Fibroblast of lung (primary cell): ENCODE results near the gene MYO18A. TPM values are rescaled to one million over a fixed set of nuclear protein-coding genes. Genes with fewer than 3 reads are reported as not detected.

Experiments
- DNase-seq, 2 donors: peaks; one replicate each; pipeline versions ENCODE4 v3.0.0 to v3.0.0-alpha.2; 2010; ENCODE audit warnings: low read depth in 2 of 2
- H2AFZ ChIP-seq: 2 replicates; pipeline ENCODE4 v1.5.1; 2012; ENCODE audit warnings: low read length, control low read depth, inconsistent platforms
- H3K27ac ChIP-seq: 2 replicates; pipeline ENCODE4 v1.5.1; 2011; ENCODE audit warnings: low read length, control low read depth; ENCODE audit not compliant: insufficient read depth
- H3K27me3 ChIP-seq: 2 replicates; pipeline ENCODE4 v1.5.1; 2011; ENCODE audit warnings: mild to moderate bottlenecking, low read length; ENCODE audit not compliant: control insufficient read depth, insufficient read depth
- H3K36me3 ChIP-seq: 2 replicates; pipeline ENCODE4 v1.5.1; 2011; ENCODE audit warnings: low read length; ENCODE audit not compliant: control insufficient read depth, insufficient read depth
- H3K4me1 ChIP-seq: 2 replicates; pipeline ENCODE4 v1.5.1; 2011; ENCODE audit warnings: low read length; ENCODE audit not compliant: control insufficient read depth, insufficient read depth; ENCODE audit errors: extremely low read depth
- H3K4me2 ChIP-seq: 2 replicates; pipeline ENCODE4 v1.5.1; 2011; ENCODE audit warnings: low read length, control low read depth; ENCODE audit not compliant: insufficient read depth; ENCODE audit errors: extremely low read depth
- H3K4me3 ChIP-seq, 4 experiments: fragments of 200-600 bp in 1 of 4; sonication (generic) in 1 of 4; replicated peaks in 1 of 4; 2 replicates each; pipeline ENCODE4 v1.5.1; 2011 to 2016; ENCODE audit warnings: low read length in 4 of 4, low read depth in 3 of 4, mild to moderate bottlenecking in 3 of 4, control low read depth in 2 of 4, inconsistent platforms in 1 of 4, mixed read lengths in 1 of 4; ENCODE audit not compliant: insufficient read depth in 1 of 4; ENCODE audit errors: control extremely low read depth in 1 of 4
- H3K79me2 ChIP-seq: 2 replicates; pipeline ENCODE4 v1.5.1; 2012; ENCODE audit warnings: mild to moderate bottlenecking, low read length, inconsistent platforms; ENCODE audit not compliant: control insufficient read depth, insufficient read depth
- H3K9ac ChIP-seq: 2 replicates; pipeline ENCODE4 v1.5.1; 2011; ENCODE audit warnings: mild to moderate bottlenecking, low read length, control low read depth; ENCODE audit not compliant: insufficient read depth
- H3K9me3 ChIP-seq: 2 replicates; pipeline ENCODE4 v1.5.1; 2012; ENCODE audit warnings: low read depth, low read length; ENCODE audit not compliant: control insufficient read depth, insufficient read depth
- H4K20me1 ChIP-seq: 2 replicates; pipeline ENCODE4 v1.5.1; 2011; ENCODE audit warnings: low read length; ENCODE audit not compliant: control insufficient read depth, insufficient read depth; ENCODE audit errors: extremely low read depth
- CTCF ChIP-seq, 2 donors: IDR thresholded peaks in 1 of 2; conservative IDR thresholded peaks in 1 of 2; 1 replicate in 1 of 2; 2 replicates in 1 of 2; pipeline ENCODE4 v1.5.1; 2011 to 2012; ENCODE audit warnings: low read length in 2 of 2, control low read depth in 1 of 2, inconsistent platforms in 1 of 2, low read depth in 1 of 2, mild to moderate bottlenecking in 1 of 2
- EZH2 ChIP-seq: IDR thresholded peaks from 2 replicates; pipeline ENCODE4 v1.5.1; 2012; ENCODE audit warnings: low read length, control low read depth, mild to moderate bottlenecking; ENCODE audit errors: missing control alignments
- polyA plus RNA-seq, 2 donors: library from polyadenylated mRNA; depleted of rRNA in 1 of 2; stranded (reverse) in 1 of 2; unstranded in 1 of 2; fragments of >200 nt; gene quantifications; 2 replicates each; pipeline ENCODE4 v1.2.1, GENCODE V29; 2011 to 2012; ENCODE audit warnings: missing spikeins in 1 of 2
- total RNA-seq: library from RNA; depleted of rRNA; stranded (reverse); fragments of >200 nt; gene quantifications from 2 replicates; pipeline ENCODE4 v1.2.1, GENCODE V29; 2014

MYO18A gene
- total and polyA plus RNA-seq, 2 donors (not counting 1 experiment from before 2014, with no cell fraction given): 11.7 to 133 TPM

DNA sequence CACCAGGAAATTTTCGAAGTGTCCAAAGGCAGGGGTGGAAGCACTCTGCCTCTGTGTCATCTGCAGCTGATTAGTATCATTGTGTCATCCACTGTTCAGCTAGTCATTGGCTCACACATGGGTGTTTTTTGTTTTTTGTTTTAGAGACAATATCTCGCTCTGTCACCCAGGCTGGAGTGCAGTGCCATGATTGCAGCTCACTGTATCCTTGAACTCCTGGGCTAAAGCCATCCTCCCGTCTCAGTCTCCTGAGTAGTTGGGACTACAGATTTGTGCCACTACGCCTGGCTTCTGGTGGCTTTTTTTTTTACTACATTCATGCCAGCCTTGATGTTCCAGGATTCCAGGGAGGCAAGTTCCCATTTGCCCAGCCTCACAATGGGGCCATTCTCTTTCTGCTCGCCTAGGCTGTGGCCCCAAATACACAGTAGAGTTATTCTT lies 32.5 kb upstream of the MYO18A start:
- H3K4me1 ChIP-seq: no peaks in the 10 kb centered on the region
- DNase-seq: no peak
- no peak overlapping the region for H3K4me3 ChIP-seq
- no peak for TF ChIP-seq CTCF (conservative IDR thresholded peaks at IDR 0.05 in 1 of 2, IDR thresholded peaks at IDR 0.05 in 1 of 2; ENCODE audit: low read depth in 1 of 2, low read length in 2 of 2)
- no peak for TF ChIP-seq EZH2
- no peak overlapping the region for H2AFZ ChIP-seq
- no peaks in the 10 kb centered on the region for H3K36me3 ChIP-seq
- H4K20me1 ChIP-seq: no peaks in the 10 kb centered on the region
- H3K4me2 ChIP-seq: no peak overlapping the region
- H3K27me3 ChIP-seq: no peaks in the 10 kb centered on the region
- no peaks in the 10 kb centered on the region for H3K79me2 ChIP-seq
- no peaks in the 10 kb centered on the region for H3K9me3 ChIP-seq
- H3K9ac ChIP-seq: no peak overlapping the region
- no peak overlapping the region for H3K27ac ChIP-seq

DNA sequence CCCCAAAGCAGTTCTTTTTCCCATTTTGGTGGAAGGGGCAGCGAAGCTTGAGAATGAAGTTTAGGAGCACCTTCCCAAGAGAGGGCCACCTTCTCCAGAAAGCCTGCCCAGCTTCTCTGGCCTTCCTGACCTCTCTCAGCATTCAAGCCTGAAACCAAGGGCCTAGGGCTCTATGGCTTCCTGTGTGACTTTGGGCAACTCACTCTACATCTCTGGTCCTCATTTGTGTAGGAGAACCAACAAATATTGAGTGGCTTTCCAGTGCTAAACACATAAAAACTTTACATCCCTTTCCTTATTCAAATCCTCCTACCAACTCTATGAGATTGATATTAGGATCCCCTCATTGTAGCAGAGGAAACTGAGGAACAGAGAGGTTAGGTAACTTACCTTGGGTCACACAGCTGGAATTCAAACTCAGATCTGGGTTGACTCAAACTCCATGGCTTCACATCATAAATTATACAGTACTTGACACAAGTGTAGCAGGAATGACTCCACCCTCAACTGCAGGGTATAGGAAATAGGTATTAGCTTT lies 32.0 kb upstream of the MYO18A start:
- Histone ChIP-seq H3K79me2 (no peaks in the 10 kb centered on the region), H3K27ac (no peak overlapping the region), H3K9me3 (no peaks in the 10 kb centered on the region), H3K27me3 (no peaks in the 10 kb centered on the region), H3K36me3 (no peaks in the 10 kb centered on the region), H3K4me2 (no peak overlapping the region), H2AFZ (no peak overlapping the region), H3K4me1 (no peaks in the 10 kb centered on the region), H3K4me3 (no peak overlapping the region), H3K9ac (no peak overlapping the region), H4K20me1 (no peaks in the 10 kb centered on the region)
- TF ChIP-seq CTCF (conservative IDR thresholded peaks at IDR 0.05 in 1 of 2, IDR thresholded peaks at IDR 0.05 in 1 of 2; ENCODE audit: low read depth in 1 of 2, low read length in 2 of 2): no peak
- no peak for TF ChIP-seq EZH2
- no peak for DNase-seq

- Histone ChIP-seq H2AFZ (no peak overlapping the region), H3K9me3 (no peaks in the 10 kb centered on the region), H3K79me2 (no peaks in the 10 kb centered on the region), H3K27me3 (no peaks in the 10 kb centered on the region), H3K4me2 (peak overlapping the region; percentile 19), H3K36me3 (no peaks in the 10 kb centered on the region), H3K27ac (no peak overlapping the region), H3K4me1 (no peaks in the 10 kb centered on the region), H4K20me1 (no peaks in the 10 kb centered on the region), H3K4me3 (no peak overlapping the region), H3K9ac (no peak overlapping the region)
- DNase-seq: no peak
- TF ChIP-seq EZH2 (no peak), CTCF (conservative IDR thresholded peaks at IDR 0.05 in 1 of 2, IDR thresholded peaks at IDR 0.05 in 1 of 2; ENCODE audit: low read depth in 1 of 2, low read length in 2 of 2) (no peak)
These were observed 30.7 kb upstream of the MYO18A start for GRCh38 chr17:29210879-29211278.
